SK-N-SH (cell line): ENCODE measurements around the gene TBC1D12. TPM values are rescaled to one million over a fixed set of nuclear protein-coding genes. Genes with fewer than 3 reads are reported as not detected.

Source experiments
- CTCF ChIA-PET: fragments of 300-600, 350-600 bp; formaldehyde crosslinking; extraction: SDS; loops from one replicate; lab custom pipeline; 2021; lab: Yijun Ruan, JAX
- POLR2A ChIA-PET: fragments of 350-600 bp; sonication (Branson Sonifier 250); formaldehyde crosslinking; extraction: SDS; loops from one replicate; lab custom pipeline; 2020; ENCODE audit warnings: antibody characterized with exemption, inconsistent platforms; lab: Yijun Ruan, JAX
- DNase-seq: peaks from one replicate; pipeline ENCODE4 v3.0.0; 2012
- H2AFZ ChIP-seq: fragments of 200-600 bp; sonication (generic); 2 replicates; pipeline ENCODE4 v1.8.1; 2016; ENCODE audit warnings: antibody characterized with exemption, mild to moderate bottlenecking, low read depth
- H3F3A ChIP-seq: fragments of 200-600 bp; sonication (generic); replicated peaks from 2 replicates; pipeline ENCODE3; 2016; ENCODE audit warnings: antibody characterized with exemption, mild to moderate bottlenecking; ENCODE audit not compliant: insufficient read depth
- H3K27ac ChIP-seq, 2 experiments: fragments of 200-500 bp in 1 of 2; fragments of 200-600 bp in 1 of 2; sonication (Bioruptor generic) in 1 of 2; sonication (generic), shearing (Covaris generic) in 1 of 2; 2 replicates each; pipeline versions ENCODE4 v1.5.1 to v1.6.1; 2014 to 2016; ENCODE audit warnings: low read depth in 2 of 2, inconsistent platforms in 1 of 2, low read length in 1 of 2, mild to moderate bottlenecking in 1 of 2, mixed read lengths in 1 of 2
- H3K27me3 ChIP-seq: fragments of 200-600 bp; sonication (generic), shearing (Covaris generic); 2 replicates; pipeline ENCODE4 v1.6.1; 2016; ENCODE audit warnings: mixed run types; ENCODE audit not compliant: insufficient read depth
- H3K36me3 ChIP-seq, 2 experiments: fragments of 200-500 bp in 1 of 2; fragments of 200-600 bp in 1 of 2; sonication (Bioruptor generic) in 1 of 2; sonication (generic) in 1 of 2; replicated peaks in 1 of 2; 2 replicates each; pipeline versions ENCODE3 to v1.5.1; 2014 to 2016; ENCODE audit warnings: low read length in 1 of 2, mild to moderate bottlenecking in 1 of 2; ENCODE audit not compliant: insufficient read depth in 2 of 2, control insufficient read depth in 1 of 2
- H3K4me1 ChIP-seq, 2 experiments: fragments of 200-500 bp in 1 of 2; fragments of 200-600 bp in 1 of 2; sonication (Bioruptor generic) in 1 of 2; sonication (generic), shearing (Covaris generic) in 1 of 2; 2 replicates each; pipeline versions ENCODE4 v1.5.1 to v1.6.1; 2014 to 2016; ENCODE audit warnings: low read depth in 1 of 2, low read length in 1 of 2, mixed run types in 1 of 2; ENCODE audit not compliant: insufficient read depth in 2 of 2, control insufficient read depth in 1 of 2
- H3K4me2 ChIP-seq: fragments of 200-600 bp; sonication (generic), shearing (Covaris generic); 2 replicates; pipeline ENCODE4 v1.6.1; 2017; ENCODE audit warnings: mixed run types
- H3K4me3 ChIP-seq, 2 experiments: fragments of 200-500 bp in 1 of 2; fragments of 200-600 bp in 1 of 2; sonication (Bioruptor generic) in 1 of 2; sonication (generic), shearing (Covaris generic) in 1 of 2; 2 replicates each; pipeline versions ENCODE4 v1.5.1 to v1.8.1; 2014 to 2016; ENCODE audit warnings: low read depth in 2 of 2, inconsistent platforms in 1 of 2, low read length in 1 of 2, mild to moderate bottlenecking in 1 of 2, mixed read lengths in 1 of 2, moderate library complexity in 1 of 2
- H3K79me2 ChIP-seq: fragments of 200-600 bp; sonication (generic); 2 replicates; pipeline ENCODE4 v1.8.1; 2017; ENCODE audit warnings: mild to moderate bottlenecking; ENCODE audit not compliant: insufficient read depth
- H3K9ac ChIP-seq: fragments of 200-600 bp; sonication (generic); 2 replicates; pipeline ENCODE4 v1.6.1; 2017; ENCODE audit warnings: mixed run types
- H3K9me2 ChIP-seq: fragments of 200-600 bp; sonication (generic); 2 replicates; pipeline ENCODE4 v1.6.1; 2017; ENCODE audit warnings: mixed run types
- H3K9me3 ChIP-seq: fragments of 200-600 bp; sonication (generic); 2 replicates; pipeline ENCODE4 v1.6.1; 2017; ENCODE audit warnings: mixed run types, mild to moderate bottlenecking, moderate library complexity
- H4K20me1 ChIP-seq: fragments of 200-600 bp; sonication (generic); 2 replicates; pipeline ENCODE4 v1.6.1; 2017; ENCODE audit warnings: mild to moderate bottlenecking, mixed run types; ENCODE audit not compliant: insufficient read depth
- CHD2 ChIP-seq: fragments of 150-350 bp; IDR thresholded peaks from 2 replicates; pipeline ENCODE4 v1.6.1; 2018; ENCODE audit warnings: low read length; ENCODE audit not compliant: partially characterized antibody
- EP300 ChIP-seq, 2 experiments: IDR thresholded peaks; 2 replicates each; pipeline versions ENCODE4 v1.4.0 to v1.6.1; 2012; ENCODE audit warnings: borderline replicate concordance in 1 of 2, low read depth in 1 of 2, low read length in 1 of 2
- FOXJ3 ChIP-seq: sonication (generic); formaldehyde crosslinking; IDR thresholded peaks from 2 replicates; pipeline ENCODE4 v1.5.1; 2020; ENCODE audit warnings: mild to moderate bottlenecking, missing genetic modification reagents
- GABPA ChIP-seq: IDR thresholded peaks from 2 replicates; pipeline ENCODE4 v1.4.0; 2012; ENCODE audit warnings: low read depth, mild to moderate bottlenecking
- POLR2AphosphoS5 ChIP-seq: IDR thresholded peaks from 2 replicates; pipeline ENCODE4 v1.6.1; 2012; ENCODE audit warnings: low read depth, low read length
- TAF1 ChIP-seq: IDR thresholded peaks from 2 replicates; pipeline ENCODE4 v1.6.1; 2012; ENCODE audit warnings: low read depth, mild to moderate bottlenecking, low read length, moderate library complexity, borderline replicate concordance
- TCF12 ChIP-seq: IDR thresholded peaks from 2 replicates; pipeline ENCODE4 v1.4.0; 2012
- TEAD4 ChIP-seq: IDR thresholded peaks from 2 replicates; pipeline ENCODE4 v1.4.0; 2012; ENCODE audit warnings: mild to moderate bottlenecking, borderline replicate concordance; ENCODE audit not compliant: insufficient read depth
- YY1 ChIP-seq: IDR thresholded peaks from 2 replicates; pipeline ENCODE4 v1.4.0; 2012; ENCODE audit warnings: low read depth, mild to moderate bottlenecking
- WGBS: methylation state at CpG from one replicate; pipeline ENCODE4 v1.1.6; 2017; ENCODE audit warnings: low lambda C conversion rate; 5-methylcytosine and 5-hydroxymethylcytosine counted together
- polyA plus RNA-seq, 3 experiments: library from polyadenylated mRNA; depleted of rRNA; stranded (reverse); fragments of >200 nt; gene quantifications; 2 replicates each; pipeline ENCODE4 v1.2.3, GENCODE V29; 2012
- TF ChIP-seq, protein P1 (sequence below): fragments of 200-600 bp; sonication (generic); IDR thresholded peaks from 2 replicates; pipeline ENCODE4 v1.6.1; 2017; ENCODE audit warnings: antibody characterized with exemption, mild to moderate bottlenecking, moderate library complexity
- TF ChIP-seq, protein P2 (sequence below): IDR thresholded peaks from 2 replicates; pipeline ENCODE4 v1.4.0; 2012; ENCODE audit warnings: low read depth, borderline replicate concordance
- TF ChIP-seq, protein P3 (sequence below): fragments of 150-350 bp; IDR thresholded peaks from 2 replicates; pipeline ENCODE4 v1.6.1; 2017; ENCODE audit warnings: antibody characterized with exemption, low read length, low read depth, borderline replicate concordance
- TF ChIP-seq, protein P4 (sequence below): IDR thresholded peaks from 2 replicates; pipeline ENCODE4 v1.4.0; 2012; ENCODE audit warnings: low read depth, borderline replicate concordance

Gene TBC1D12
- polyA plus RNA-seq, 1 of the 3 experiments (the other 2 are of a cell fraction), result 1.8 TPM

DNA sequence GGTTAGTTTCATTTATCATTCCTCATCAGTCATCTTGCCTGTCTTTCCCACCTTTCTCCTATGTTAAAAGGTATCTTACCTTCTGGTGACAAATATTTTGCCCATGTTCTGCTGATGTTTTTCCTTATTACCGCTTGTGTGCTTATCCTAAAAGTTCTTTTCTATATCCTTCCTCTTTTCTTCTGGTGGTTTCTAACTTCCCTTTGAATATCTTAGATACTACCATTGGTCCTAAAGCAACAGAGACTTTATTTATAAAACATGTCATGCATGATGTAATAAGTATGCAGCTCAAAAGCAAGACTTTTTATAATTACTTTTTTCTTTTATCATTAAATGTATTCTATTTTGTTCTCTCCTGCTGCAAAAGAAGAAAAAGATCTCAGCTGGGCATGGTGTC is 24.8 kb downstream of the TBC1D12 start:
- H3K36me3 ChIP-seq, result no peaks in the 10 kb centered on the region
- H3K9ac ChIP-seq, result no peak overlapping the region
- H3K9me2 ChIP-seq, result no peaks in the 10 kb centered on the region
- no peaks in the 10 kb centered on the region for H3K27me3 ChIP-seq
- peaks cover 8% of the 10 kb centered on the region for H4K20me1 ChIP-seq
- no peak overlapping the region for H2AFZ ChIP-seq
- no peak overlapping the region for H3K4me2 ChIP-seq
- H3K4me3 ChIP-seq, result no peak overlapping the region
- no peaks in the 10 kb centered on the region for H3K4me1 ChIP-seq
- no peak for DNase-seq
- H3K27ac ChIP-seq, result no peak overlapping the region
- H3F3A ChIP-seq, result peaks cover 11% of the 10 kb centered on the region
- TF ChIP-seq, protein P1, sequence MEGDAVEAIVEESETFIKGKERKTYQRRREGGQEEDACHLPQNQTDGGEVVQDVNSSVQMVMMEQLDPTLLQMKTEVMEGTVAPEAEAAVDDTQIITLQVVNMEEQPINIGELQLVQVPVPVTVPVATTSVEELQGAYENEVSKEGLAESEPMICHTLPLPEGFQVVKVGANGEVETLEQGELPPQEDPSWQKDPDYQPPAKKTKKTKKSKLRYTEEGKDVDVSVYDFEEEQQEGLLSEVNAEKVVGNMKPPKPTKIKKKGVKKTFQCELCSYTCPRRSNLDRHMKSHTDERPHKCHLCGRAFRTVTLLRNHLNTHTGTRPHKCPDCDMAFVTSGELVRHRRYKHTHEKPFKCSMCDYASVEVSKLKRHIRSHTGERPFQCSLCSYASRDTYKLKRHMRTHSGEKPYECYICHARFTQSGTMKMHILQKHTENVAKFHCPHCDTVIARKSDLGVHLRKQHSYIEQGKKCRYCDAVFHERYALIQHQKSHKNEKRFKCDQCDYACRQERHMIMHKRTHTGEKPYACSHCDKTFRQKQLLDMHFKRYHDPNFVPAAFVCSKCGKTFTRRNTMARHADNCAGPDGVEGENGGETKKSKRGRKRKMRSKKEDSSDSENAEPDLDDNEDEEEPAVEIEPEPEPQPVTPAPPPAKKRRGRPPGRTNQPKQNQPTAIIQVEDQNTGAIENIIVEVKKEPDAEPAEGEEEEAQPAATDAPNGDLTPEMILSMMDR, result no peak
- TF ChIP-seq, protein P2, sequence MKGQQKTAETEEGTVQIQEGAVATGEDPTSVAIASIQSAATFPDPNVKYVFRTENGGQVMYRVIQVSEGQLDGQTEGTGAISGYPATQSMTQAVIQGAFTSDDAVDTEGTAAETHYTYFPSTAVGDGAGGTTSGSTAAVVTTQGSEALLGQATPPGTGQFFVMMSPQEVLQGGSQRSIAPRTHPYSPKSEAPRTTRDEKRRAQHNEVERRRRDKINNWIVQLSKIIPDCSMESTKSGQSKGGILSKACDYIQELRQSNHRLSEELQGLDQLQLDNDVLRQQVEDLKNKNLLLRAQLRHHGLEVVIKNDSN, result no peak
- no peak for TF ChIP-seq GABPA
- no peak for TF ChIP-seq TCF12
- no peak for TF ChIP-seq EP300 (IDR thresholded peaks at IDR 0.05; ENCODE audit: borderline replicate concordance in 1 of 2, low read depth in 1 of 2, low read length in 1 of 2)
- TF ChIP-seq POLR2AphosphoS5, result no peak
- no peak for TF ChIP-seq TAF1
- no peak for TF ChIP-seq CHD2
- TF ChIP-seq, protein P3, sequence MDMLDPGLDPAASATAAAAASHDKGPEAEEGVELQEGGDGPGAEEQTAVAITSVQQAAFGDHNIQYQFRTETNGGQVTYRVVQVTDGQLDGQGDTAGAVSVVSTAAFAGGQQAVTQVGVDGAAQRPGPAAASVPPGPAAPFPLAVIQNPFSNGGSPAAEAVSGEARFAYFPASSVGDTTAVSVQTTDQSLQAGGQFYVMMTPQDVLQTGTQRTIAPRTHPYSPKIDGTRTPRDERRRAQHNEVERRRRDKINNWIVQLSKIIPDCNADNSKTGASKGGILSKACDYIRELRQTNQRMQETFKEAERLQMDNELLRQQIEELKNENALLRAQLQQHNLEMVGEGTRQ, result no peak
- no peak for TF ChIP-seq FOXJ3 (CRISPR knock-in tag)
- TF ChIP-seq, protein P4, sequence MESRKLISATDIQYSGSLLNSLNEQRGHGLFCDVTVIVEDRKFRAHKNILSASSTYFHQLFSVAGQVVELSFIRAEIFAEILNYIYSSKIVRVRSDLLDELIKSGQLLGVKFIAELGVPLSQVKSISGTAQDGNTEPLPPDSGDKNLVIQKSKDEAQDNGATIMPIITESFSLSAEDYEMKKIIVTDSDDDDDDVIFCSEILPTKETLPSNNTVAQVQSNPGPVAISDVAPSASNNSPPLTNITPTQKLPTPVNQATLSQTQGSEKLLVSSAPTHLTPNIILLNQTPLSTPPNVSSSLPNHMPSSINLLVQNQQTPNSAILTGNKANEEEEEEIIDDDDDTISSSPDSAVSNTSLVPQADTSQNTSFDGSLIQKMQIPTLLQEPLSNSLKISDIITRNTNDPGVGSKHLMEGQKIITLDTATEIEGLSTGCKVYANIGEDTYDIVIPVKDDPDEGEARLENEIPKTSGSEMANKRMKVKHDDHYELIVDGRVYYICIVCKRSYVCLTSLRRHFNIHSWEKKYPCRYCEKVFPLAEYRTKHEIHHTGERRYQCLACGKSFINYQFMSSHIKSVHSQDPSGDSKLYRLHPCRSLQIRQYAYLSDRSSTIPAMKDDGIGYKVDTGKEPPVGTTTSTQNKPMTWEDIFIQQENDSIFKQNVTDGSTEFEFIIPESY, result no peak
- no peak for TF ChIP-seq YY1
- TF ChIP-seq TEAD4, result no peak
- TF ChIP-seq, all 33 proteins: peak for 0
- CTCF ChIA-PET, result interaction anchor here (0.7 kb wide), 1 partner anchor 25 kb away, joined by 3 read pairs; the partner anchor contains the start of gene TBC1D12
- POLR2A ChIA-PET, result no interaction called here
- H3K9me3 ChIP-seq, result peaks cover 7% of the 10 kb centered on the region
- peaks cover 54% of the 10 kb centered on the region; the same call in 1 of the 2 replicates for H3K79me2 ChIP-seq
- 100% methylated on average over 1 of the region's 1 CpG for WGBS
